GM19438 (cell line): Measurements from ENCODE around the gene GRHPR.
"Not testable (repeated sequence)": the region's sequence is repeated elsewhere in the genome, so short reads cannot be mapped to it uniquely, and the experiment has no call there.

Source experiments
- ATAC-seq: cut with Tn5 transposase; IDR thresholded peaks from one replicate; pipeline ENCODE4 v1.9.1; 2021; ENCODE audit warnings: low read depth; ENCODE audit not compliant: unreplicated experiment

The GRHPR gene

DNA sequence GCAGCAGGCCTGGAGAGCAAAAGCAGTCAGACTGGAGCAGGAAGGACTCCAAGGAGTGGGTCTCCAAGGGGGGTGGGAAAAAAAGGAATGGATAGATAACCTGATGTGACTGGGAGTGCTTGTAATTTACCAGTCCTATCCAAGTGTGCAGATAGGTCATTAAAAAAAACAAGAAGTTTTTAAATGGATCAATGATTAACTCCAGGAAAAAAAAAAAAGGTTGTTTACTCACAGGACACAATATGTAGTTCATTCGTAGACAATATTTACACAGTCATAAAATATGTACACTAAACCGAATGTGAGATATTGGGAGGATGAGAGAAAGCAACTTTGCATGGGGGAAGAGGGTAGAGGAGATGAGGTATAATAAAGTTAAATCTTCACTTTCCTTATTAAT is 22.4 kb downstream of the GRHPR start:
- ATAC-seq: no peak

DNA sequence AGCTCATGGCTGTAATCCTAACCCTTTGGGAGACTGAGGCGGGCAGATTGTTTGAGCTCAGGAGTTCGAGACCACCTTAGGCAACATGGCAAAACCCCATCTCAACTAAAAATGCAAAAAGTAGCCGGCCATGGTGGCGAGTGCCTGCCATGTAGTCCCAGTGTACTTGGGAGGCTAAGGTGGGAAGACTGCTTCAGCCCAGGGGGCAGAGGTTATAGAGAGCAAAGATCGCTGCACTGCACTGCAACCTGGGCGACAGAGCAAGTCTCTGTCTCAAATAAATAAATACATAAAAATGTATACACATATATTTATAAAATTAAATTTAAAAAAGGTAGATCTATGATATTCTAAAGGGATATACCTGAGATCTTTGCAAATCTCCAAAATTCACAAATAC is 23.3 kb downstream of the GRHPR start:
- ATAC-seq: no peak

DNA sequence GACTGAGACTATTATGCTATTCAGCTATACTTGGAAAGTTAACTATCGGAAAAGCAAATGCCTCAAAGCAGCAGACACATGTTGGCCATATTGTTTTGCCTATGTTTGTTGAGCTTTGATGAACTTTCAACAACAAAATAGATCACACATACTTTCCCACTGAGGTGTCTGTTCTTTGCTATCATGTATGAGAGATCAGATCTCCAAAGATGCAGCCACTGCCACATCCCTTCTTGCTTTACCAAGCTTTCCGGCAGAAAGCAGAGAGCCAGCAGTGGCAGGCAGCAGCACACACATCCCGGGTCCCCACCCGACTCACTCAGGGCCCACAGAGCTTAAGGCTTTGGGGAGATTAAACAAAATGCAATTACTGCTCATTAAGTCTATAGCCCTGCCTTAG is 23.9 kb downstream of the GRHPR start:
- ATAC-seq: no peak

DNA sequence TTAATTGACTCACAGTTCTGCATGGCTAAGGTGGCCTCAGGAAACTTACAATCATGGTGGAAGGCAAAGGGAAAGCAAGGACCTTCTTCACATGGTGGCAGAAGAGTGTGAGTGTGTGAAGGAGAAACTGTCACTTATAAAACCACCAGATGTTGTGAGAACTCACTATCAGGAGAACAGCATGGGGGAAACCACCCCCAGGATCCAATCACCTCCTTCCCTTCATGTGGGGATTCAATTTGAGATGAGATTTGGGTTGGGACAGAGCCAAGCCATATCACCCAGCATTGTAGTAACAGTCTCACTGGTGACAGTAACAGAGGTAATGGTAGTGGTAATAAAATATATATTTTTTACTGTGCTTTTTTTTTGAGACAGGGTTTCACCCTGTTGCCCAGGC is 24.6 kb downstream of the GRHPR start:
- ATAC-seq: no peak

DNA sequence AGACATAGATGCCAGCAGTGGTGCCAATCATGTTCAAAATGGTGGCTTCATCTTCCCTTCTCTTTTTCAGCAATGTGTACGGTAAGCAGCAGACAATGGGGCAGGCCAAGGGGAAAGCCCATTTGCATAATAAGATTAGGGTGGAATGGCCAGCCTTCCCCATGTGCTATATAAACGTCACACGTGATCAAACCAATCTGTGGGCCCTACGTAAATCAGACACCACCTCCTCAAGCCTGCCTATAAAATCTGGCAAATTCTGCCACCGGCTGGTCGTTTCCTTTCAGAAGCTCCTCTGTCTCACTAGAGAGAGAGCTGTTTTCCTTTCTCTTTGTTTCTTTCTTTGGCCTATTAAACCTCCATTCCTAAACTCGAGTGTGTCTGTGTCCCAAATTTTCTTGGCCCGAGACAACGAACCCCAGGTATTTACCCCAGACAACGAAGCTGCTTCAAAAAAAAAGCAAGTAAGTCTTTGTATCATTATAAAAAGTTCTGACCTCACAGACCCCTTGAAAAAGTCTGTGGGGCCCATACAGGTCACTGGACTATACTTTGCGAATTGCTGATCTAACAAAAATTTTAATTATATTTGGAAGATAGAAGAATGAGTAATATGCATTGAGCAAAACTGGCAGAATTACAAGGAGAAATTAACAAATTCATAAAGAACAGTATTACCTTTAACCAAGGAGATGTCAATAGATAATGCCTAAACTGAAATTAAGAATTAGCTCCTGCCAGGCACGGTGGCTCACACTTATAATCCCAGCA is 27.6 kb downstream of the GRHPR start:
- no peak for ATAC-seq

DNA sequence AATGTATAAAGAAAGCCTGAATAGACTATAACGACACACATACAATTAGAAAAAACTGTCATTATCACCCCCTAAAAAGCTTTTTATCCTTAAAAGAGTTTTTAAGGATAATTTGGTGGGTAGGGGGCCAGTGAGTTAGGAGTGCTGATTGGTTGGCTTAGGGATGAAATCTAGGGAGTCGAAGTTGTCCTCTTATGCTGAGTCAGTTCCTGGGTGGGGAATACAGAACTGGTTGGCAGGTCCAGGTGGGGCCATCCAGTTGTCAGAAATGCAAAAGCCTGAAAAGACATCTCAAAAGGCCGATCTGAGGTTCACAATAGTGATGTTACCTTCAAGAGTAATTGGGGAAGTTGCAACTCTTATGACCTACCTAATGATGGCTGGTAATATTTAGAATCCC is 29.1 kb downstream of the GRHPR start:
- no peak for ATAC-seq

DNA sequence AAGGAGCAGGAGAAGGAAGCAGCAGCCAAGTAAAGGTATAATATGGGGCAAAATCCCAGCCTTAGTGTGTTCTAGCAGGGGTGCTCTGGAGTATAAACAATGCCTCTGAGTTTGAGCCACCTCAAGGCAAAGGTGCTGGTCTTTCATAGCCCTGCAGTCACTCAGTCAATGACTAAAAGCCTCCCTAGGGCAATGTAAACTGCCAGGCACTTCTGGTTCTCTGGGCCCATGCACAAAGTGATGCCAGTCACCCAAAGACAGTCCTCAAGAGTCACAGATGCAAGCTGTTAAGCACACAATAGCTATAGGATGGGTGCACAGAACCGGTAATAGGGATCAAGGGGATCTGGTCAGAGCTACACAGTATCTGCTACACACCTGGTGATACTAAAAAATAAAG is 30.1 kb downstream of the GRHPR start:
- ATAC-seq: no peak

DNA sequence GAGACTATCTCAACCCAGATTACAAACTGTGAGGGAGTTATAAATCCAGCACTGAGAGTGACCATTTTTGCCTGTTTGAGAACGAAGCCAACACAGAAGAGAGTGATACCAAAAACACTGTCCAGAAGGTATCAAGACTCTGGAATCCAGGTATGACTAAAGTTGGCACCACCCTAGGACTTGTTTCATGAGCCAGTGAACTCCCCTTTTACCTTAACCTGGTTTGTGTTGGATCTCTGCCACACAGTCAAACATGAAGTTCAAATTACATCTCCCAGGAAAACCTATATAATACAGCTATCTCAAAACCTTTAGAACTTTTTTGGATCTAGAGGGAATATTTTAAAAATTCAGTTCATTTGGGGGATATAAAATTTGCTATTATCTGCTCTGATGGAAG is 31.3 kb downstream of the GRHPR start:
- no peak for ATAC-seq

DNA sequence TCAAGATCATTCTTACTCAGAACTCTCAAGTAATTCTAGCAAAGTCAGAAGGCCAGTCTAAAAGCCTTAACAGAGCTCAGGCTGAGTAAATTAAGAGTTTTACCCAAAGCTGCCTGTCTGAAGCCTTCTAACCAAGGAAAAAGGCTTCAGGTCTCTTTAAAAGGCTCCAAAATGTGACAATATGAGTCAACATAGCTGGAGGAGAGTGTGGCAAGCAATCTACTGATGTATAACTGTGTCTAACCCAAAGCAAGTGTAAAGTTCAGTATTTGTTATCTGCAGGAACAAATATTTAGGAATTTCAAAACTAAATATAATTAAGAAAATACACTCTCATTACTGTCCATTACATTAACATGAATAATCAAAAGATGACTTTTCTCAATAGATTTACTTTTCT is 31.7 kb downstream of the GRHPR start:
- no peak for ATAC-seq

DNA sequence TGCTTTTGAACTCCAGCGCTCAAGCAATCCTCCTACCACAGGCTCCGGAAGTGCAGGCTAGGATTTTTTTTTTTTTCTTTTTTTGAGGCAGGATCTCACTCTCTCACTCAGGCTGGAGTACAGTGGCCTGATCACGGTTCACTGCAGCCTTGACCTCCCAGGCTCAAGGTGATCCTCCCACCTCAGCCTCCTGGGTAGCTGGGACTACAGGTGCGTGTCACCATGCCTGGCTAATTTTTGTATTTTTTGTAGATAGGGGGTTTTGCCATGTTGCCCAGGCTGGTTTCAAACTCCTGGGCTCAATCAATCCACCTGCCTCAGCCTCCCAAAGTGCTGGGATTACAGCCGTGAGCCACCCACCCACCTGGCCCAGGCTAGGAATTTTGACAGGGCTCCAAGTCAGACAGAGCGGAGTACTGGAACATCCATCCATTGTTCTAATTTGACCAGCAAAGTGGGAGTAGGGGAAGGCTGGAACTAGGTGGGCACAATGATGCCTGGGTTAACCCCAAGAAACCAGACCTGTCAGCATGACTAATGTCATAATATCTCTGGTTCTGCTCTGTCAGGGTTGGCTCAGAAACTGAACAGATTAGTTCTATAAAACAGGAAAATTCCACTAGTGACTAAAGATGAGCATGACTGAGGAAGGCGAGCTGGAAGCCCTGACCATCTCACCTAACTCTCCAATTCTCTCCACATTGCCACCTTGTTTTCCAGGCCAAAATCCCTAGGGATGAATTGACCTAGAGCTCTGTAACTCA is 33.6 kb downstream of the GRHPR start:
- ATAC-seq: no peak

DNA sequence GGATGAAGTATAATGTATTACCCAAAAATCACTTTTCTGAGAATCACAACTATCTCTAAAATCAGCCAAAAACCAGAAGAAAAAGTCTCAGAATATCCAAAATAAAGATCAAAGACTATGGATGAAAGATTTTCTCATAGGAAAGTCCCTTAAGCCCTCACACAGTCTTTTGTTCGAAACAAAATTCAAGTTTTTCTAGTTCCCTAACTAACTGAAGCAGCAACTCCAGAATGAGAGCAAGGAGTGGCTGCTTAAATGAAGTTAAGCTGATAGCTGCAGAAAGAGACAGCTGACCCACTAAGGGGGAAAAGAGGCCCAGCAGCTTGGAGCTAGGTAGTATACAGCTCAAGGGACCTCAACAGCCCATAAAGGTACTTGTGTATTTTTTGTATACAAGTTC is 34.3 kb downstream of the GRHPR start:
- ATAC-seq: no peak

DNA sequence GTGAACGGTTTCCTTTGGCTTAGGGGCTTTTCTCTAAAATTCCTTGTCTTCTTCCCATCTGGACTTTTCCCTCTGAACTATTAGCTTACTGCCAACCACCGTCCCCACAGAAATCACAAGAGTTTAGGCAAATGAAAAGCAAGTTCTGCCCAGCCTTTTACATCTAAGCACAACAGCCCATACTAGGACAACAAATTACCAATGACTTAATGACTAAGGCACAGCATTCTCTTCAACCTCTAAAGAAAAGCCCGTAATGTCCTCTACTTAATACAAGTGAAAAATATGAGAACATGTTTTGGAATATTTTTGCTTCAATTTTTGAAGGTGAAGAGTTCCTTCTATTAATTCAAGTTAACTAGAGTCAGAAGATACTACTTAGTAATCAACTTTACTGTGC is 41.5 kb downstream of the GRHPR start:
- ATAC-seq: no peak

DNA sequence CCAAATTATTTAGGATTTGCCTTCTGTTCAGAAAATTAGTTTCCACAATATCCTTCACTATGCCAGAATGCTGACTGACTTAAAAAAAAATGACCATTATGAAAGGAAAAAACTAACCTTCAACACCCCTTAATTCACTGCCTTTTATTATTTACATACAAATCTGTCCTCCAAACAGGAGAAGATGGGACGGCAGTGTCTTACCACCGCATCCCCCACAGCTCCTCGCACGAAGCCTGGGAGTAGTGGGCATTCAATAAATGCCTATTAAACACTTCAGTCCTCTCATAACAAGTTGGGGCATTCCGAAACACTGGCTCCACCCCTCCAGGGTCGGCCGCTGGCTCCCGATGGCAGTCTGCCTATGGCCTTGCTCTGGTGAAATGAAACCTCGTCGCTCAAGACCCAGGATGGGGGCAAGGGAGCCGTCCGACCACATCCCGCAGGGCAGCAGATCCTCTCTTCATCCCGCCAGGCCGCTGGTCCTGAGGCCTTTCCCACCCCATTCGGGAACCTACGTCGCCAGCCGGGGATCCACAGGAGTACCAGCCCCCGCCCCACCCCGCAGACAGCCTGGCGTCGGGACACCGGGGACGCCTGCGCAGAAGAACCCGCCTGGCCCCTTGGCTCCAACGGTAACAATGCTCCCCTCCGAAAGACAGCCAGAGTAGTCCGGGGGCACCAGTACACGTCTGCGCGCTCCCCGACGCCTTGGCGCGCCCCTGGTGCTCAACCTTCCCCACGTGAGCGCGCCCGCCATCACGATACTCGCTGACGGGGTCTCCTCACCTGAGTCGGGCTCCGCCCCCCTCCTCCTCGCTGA is 42.1 kb downstream of the GRHPR start:
- ATAC-seq: peak; percentile 40

DNA sequence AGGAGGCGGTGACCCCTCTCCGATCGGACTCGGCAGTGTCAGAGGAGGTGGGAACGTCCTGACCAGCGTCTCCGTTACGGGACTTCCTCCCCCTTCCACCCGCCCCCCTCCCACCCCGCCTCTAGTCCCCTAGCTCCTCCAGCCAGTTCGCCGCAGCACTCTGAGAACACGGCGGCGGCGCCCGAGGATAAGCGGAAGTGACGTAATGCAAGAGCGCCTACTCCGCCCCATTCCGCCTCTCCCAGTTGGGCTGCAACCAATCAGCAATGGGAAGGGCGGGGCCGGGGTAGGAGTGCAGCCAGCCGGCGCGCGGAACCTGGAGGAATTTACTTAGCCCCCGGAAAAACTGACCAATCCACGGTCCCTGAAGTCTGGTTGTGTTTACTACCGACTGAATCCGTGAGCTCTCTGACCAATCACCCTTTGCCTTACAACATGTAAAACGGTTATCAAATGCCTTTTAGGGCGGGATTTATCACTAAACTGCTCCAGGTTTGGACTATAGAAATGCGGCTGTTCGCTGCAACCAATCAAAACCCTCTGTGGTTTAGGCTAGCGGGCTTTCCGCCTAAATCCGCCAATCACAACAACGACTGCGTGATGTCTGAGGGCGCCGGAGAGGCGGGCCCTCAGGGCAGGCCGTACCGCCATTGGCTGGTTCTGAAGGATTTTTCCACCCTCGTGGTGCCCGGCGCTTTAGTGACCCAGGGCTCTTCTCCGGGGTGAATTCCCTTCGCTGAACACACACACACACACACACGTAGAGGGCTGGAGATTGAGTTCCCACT is 42.9 kb downstream of the GRHPR start, which contains the start of gene ZBTB5:
TSS of gene ZBTB5 (minus strand) at position 202 of the 788 bp plus-strand sequence. CDS start 22,899 bp downstream, outside the sequence.
- ATAC-seq: peak; percentile 80

DNA sequence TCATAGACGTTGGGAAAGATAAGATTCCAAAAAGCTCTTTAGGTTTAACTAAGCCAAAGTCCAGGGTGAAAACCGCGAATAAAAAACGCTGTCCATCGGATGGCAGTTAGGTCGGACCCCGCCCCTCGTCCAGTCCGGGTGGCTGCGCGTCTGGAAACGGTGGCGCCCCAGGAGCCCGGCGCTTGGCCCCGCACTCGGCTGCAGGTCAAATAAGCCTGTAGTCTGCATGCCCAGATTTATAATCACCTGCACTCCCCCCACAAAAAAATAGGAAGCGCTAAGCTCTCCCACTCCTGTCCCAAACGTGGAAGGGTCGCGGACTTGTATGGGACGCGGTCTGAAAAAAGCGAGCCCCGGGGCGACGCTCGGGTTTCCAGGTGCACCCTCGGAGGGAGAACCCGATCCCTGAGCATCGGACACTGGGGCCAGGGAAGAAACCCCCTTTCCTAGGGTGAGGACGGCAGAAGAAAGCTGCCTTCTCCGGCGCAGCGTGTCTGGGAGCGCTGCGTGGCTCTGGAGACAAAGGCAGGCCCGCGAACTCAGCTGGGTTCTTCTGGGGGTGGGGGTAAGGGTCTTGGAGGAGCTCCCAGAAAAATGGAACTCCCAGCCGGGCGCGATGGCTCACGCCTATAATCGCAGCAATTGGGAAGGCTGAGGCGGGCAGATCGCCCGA is 43.7 kb downstream of the GRHPR start:
- no peak for ATAC-seq

DNA sequence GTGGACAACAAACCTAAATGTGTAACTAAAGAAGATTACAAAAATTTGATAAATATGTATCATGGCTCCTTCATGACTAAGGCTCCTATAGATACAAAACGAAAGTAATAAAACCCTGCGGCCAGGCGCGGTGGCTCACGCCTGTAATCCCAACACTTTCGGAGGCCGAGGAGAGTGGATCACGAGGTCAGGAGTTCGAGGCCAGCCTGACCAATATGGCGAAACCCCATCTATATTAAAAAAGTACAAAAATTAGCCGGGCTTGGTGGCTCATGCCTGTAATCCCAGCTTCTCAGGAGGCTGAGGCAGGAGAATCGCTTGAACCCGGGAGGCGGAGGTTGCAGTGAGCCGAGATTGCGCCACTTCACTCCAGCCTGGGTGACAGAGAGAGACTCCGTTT is 45.0 kb downstream of the GRHPR start:
- ATAC-seq: not testable (repeated sequence)

DNA sequence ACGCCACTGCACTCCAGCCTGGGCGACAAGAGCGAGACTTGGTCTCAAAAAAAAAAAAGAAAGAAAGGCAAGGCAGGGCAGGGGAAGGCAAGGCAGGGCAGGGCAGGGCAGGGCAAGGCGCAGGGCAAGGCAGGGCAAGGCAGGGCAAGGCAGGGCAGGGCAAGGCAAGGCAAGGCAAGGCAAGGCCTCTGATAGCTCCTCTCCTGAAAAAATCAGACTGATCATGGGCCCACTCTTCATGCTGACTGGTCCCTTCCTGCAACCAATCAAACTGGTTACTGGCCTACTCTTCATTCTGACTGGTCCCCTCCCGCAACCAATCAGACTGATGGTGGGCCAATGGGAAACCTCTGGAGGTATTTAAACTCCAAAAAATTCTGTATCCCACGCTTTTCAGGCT is 46.1 kb downstream of the GRHPR start:
- no peak for ATAC-seq

DNA sequence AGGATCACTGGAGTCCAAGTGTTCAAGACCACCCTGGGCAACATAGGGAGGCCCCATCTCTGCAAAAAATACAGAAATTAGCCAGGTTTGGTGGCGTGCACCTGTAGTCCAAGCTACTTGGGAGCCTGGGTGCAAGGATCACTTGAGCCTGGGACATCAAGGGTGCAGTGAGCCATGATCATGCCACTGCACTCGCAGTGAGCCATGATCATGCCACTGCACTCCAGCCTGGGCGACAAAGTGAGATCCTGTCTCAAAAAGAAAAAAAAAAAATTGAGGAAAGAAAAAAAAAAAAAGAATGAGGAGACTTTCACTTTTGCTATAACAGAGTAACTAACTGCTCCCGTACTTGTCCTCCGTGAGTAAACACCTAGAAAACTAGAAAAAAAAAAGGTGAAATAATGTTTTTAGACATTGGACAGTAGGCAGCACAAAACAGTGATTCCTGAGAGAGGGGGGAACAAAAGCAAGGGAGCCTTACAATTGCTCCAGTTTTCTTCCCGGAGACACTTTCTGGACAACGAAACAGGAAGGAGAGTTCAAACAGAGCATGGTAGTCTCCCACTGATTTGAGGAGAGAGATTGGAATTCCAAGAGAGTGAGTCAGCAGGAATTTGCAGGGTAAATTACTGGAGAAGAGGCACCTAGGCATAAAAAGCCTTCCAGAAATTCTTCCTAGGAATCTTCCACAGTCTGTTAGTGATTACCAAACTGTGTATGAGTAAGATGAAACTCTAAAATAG is 49.6 kb downstream of the GRHPR start:
- no peak for ATAC-seq

DNA sequence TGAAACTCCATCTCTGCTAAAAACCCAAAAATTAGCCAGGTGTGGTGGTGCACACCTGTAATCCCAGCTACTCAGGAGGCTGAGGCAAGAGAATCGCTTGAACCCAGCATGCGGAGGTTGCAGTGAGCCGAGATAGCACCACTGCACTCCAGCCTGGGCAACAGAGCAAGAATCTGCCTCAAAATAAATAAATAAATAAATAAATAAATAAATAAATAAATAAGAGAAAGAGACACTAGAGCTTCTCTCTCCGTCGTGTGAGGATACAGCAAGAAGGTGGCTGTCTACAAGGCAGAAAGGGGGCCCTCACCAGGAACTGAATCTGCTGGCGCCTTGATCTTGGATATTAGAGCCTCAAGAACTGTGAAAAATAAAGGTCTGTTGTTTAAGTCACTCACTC is 51.5 kb downstream of the GRHPR start:
- ATAC-seq: not testable (repeated sequence)
